SK-N-SH treated with all-trans-retinoic acid at 6 μM for 48 hours (cell line): ENCODE measurements around the gene GCH1.

Source experiments
- ATAC-seq: fragments of 200-7000 bp; cut with Tn5 transposase; 3 replicates; pipeline ENCODE4 v1.9.1; 2020; ENCODE audit warnings: mild to moderate bottlenecking, moderate library complexity
- ARNTL ChIP-seq: fragments of 450-650 bp; formaldehyde crosslinking; IDR thresholded peaks from 2 replicates; pipeline ENCODE4 v1.5.0; 2020; ENCODE audit warnings: low read depth, mild to moderate bottlenecking, moderate library complexity, borderline replicate concordance
- BACH2 ChIP-seq: fragments of 250-450 bp; sonication (Bioruptor Pico); IDR thresholded peaks from 2 replicates; pipeline ENCODE4 v1.9.0; 2021; ENCODE audit warnings: mild to moderate bottlenecking, borderline replicate concordance
- CSDC2 ChIP-seq: fragments of 250-450 bp; sonication (Bioruptor Pico); IDR thresholded peaks from 2 replicates; pipeline ENCODE4 v1.5.0; 2020; ENCODE audit warnings: mild to moderate bottlenecking, moderate library complexity
- CSRNP3 ChIP-seq: fragments of 250-450 bp; sonication (Bioruptor Pico); IDR thresholded peaks from 2 replicates; pipeline ENCODE4 v1.5.1; 2021; ENCODE audit warnings: mild to moderate bottlenecking, moderate library complexity
- GLIS3 ChIP-seq: fragments of 250-450 bp; sonication (Bioruptor Pico); IDR thresholded peaks from 2 replicates; pipeline ENCODE4 v1.5.0; 2020; ENCODE audit warnings: mild to moderate bottlenecking, moderate library complexity
- ISL1 ChIP-seq: fragments of 250-450 bp; sonication (Bioruptor Pico); IDR thresholded peaks from 2 replicates; pipeline ENCODE4 v2.1.2; 2022; ENCODE audit warnings: mild to moderate bottlenecking, moderate library complexity
- OSR1 ChIP-seq: fragments of 250-450 bp; sonication (Bioruptor Pico); IDR thresholded peaks from 2 replicates; pipeline ENCODE4 v1.8.0; 2022; ENCODE audit warnings: moderate library complexity, mild to moderate bottlenecking, inconsistent platforms
- PATZ1 ChIP-seq: fragments of 250-450 bp; sonication (Bioruptor Pico); IDR thresholded peaks from 2 replicates; pipeline ENCODE4 v1.8.0; 2020; ENCODE audit warnings: mild to moderate bottlenecking, moderate library complexity, borderline replicate concordance
- POU6F1 ChIP-seq: fragments of 250-450 bp; sonication (Bioruptor Pico); IDR thresholded peaks from 2 replicates; pipeline ENCODE4 v1.8.0; 2021; ENCODE audit warnings: low read depth, mild to moderate bottlenecking, moderate library complexity, borderline replicate concordance
- PPARA ChIP-seq: fragments of 250-450 bp; sonication (Bioruptor Pico); IDR thresholded peaks from 2 replicates; pipeline ENCODE4 v1.5.0; 2020; ENCODE audit warnings: mild to moderate bottlenecking, borderline replicate concordance
- SNAI2 ChIP-seq: fragments of 250-450 bp; sonication (Bioruptor Pico); IDR thresholded peaks from 2 replicates; pipeline ENCODE4 v1.5.0; 2020; ENCODE audit warnings: mild to moderate bottlenecking, moderate library complexity
- TCF4 ChIP-seq: fragments of 250-450 bp; sonication (Bioruptor Pico); IDR thresholded peaks from 2 replicates; pipeline ENCODE4 v1.8.0; 2021; ENCODE audit warnings: mild to moderate bottlenecking, moderate library complexity, borderline replicate concordance
- TOX ChIP-seq: fragments of 250-450 bp; sonication (Bioruptor Pico); IDR thresholded peaks from 2 replicates; pipeline ENCODE4 v1.8.0; 2021; ENCODE audit warnings: mild to moderate bottlenecking, moderate library complexity, borderline replicate concordance
- TSHZ2 ChIP-seq: fragments of 250-450 bp; sonication (Bioruptor Pico); IDR thresholded peaks from 2 replicates; pipeline ENCODE4 v1.5.0; 2020; ENCODE audit warnings: mild to moderate bottlenecking, moderate library complexity
- ZC3H10 ChIP-seq: fragments of 250-450 bp; sonication (Bioruptor Pico); IDR thresholded peaks from 2 replicates; pipeline ENCODE4 v1.5.1; 2021; ENCODE audit warnings: mild to moderate bottlenecking, moderate library complexity
- ZFP3 ChIP-seq: fragments of 250-450 bp; sonication (Bioruptor Pico); IDR thresholded peaks from 2 replicates; pipeline ENCODE4 v1.5.0; 2020; ENCODE audit warnings: mild to moderate bottlenecking, moderate library complexity
- ZNF565 ChIP-seq: fragments of 450-650 bp; formaldehyde crosslinking; conservative IDR thresholded peaks from 2 replicates; pipeline ENCODE4 v1.5.0; 2020; ENCODE audit warnings: low read depth, mild to moderate bottlenecking, moderate library complexity
- ZNF70 ChIP-seq: fragments of 450-650 bp; formaldehyde crosslinking; IDR thresholded peaks from 2 replicates; pipeline ENCODE4 v1.5.0; 2020; ENCODE audit warnings: mild to moderate bottlenecking, moderate library complexity
- ZNF8 ChIP-seq: fragments of 450-650 bp; formaldehyde crosslinking; IDR thresholded peaks from 2 replicates; pipeline ENCODE4 v1.5.0; 2020; ENCODE audit warnings: mild to moderate bottlenecking, moderate library complexity

The GCH1 gene

GRCh38 chr14:54794159-54794558 lies 108.5 kb downstream of the GCH1 start:
- ATAC-seq: no peak
- TF ChIP-seq ISL1: no peak
- TF ChIP-seq TOX (CRISPR knock-in tag): no peak
- TF ChIP-seq ZFP3 (CRISPR knock-in tag): no peak
- TF ChIP-seq ZNF8 (CRISPR knock-in tag): no peak
- TF ChIP-seq, all 23 proteins: peak for 0

GRCh38 chr14:54792288-54792687 lies 110.3 kb downstream of the GCH1 start:
- no peak for ATAC-seq
- TF ChIP-seq TCF4 (CRISPR knock-in tag) (no peak), ZNF8 (CRISPR knock-in tag) (no peak), ZNF70 (CRISPR knock-in tag) (no peak), ARNTL (CRISPR knock-in tag) (no peak), BACH2 (no peak), PPARA (CRISPR knock-in tag) (no peak), TSHZ2 (CRISPR knock-in tag) (no peak), SNAI2 (CRISPR knock-in tag) (no peak), CSRNP3 (CRISPR knock-in tag) (no peak), POU6F1 (CRISPR knock-in tag) (no peak), GLIS3 (CRISPR knock-in tag) (no peak), PATZ1 (CRISPR knock-in tag) (no peak), ZC3H10 (CRISPR knock-in tag) (no peak), ZFP3 (CRISPR knock-in tag) (no peak), CSDC2 (CRISPR knock-in tag) (no peak), ZNF565 (CRISPR knock-in tag) (no peak), OSR1 (no peak), TOX (CRISPR knock-in tag) (no peak)
